ENCODE data around the gene CCDC87.
"Not testable (repeated sequence)": the region's sequence is repeated elsewhere in the genome, so short reads cannot be mapped to it uniquely, and the experiment has no call there.

CCDC87 gene

DNA sequence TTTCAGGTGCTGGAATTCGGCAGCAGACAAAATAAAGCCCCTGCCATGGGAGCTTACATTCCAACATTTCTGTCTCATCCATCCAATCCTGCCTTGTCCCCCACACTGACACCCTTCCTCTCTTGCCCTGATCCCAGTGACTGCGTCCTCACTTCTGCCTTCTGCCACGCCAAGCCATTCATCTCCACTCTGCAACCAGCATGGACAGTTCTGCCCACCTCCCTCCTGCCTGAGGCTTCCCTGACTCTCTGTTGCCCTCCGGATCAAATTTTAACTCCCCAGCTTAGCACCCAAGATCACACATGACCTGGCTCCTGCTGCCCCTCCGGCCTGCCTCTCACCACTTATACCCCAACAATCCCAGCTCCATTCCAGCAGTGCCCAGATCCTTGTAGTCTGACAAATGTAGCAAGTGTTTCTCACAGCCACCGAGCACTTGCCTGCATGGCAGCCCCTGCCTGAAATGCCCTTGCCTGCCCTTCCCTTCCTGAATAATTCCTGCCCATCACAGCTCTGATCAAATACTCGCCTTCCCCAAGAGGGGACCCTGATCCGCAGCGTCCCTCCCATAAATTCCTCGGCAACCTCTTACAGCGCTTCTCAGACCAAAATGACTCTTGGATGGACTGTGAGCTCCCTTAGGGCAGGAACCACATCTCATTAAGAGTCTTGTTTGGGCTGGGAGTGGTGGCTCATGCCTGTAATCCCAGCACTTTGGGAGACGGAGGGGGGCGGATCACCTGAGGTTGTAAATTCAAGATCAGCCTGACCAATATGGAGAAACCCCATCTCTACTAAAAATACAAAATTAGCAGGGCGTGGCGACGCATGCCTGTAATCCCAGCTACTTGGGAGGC lies 43.9 kb downstream of the CCDC87 start:
- no peak for DNase-seq

GRCh38 chr11:66548041-66548440 lies 44.8 kb downstream of the CCDC87 start:
- DNase-seq: no peak

GRCh38 chr11:66547662-66548009 lies 45.2 kb downstream of the CCDC87 start:
- DNase-seq: no peak

DNA sequence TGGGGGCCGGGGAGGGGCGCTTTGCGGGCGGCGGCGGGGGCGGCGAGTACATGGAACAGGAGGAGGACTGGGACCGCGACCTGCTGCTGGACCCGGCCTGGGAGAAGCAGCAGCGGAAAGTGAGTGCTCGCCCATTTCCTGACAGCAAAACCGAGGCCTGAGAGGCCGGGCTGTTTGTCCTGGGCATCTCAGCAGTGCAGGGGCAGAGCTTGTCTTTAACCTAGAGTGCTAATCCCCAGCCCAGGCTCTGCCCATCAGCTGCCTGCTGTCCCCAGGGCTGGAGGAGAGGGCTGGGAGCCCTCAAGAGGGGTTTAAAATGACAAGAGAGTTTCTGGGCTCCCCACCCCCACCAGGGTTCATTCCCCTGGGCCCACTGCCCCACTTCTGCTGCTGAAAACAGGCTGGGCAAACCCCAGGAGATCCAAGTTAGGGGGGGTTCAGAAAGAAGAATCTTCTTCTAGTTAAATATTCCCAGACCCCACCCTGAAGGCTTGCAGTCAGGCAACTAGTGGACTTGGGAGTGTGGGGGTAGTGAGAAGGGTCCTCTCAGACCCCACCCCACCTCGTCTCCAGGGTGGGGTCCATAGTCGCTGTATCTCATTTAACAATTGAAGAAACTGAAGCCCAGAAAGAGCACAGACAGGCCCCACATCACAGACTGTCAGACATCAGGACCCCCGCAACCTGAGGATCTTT lies 45.7 kb downstream of the CCDC87 start:
- no peak for DNase-seq

DNA sequence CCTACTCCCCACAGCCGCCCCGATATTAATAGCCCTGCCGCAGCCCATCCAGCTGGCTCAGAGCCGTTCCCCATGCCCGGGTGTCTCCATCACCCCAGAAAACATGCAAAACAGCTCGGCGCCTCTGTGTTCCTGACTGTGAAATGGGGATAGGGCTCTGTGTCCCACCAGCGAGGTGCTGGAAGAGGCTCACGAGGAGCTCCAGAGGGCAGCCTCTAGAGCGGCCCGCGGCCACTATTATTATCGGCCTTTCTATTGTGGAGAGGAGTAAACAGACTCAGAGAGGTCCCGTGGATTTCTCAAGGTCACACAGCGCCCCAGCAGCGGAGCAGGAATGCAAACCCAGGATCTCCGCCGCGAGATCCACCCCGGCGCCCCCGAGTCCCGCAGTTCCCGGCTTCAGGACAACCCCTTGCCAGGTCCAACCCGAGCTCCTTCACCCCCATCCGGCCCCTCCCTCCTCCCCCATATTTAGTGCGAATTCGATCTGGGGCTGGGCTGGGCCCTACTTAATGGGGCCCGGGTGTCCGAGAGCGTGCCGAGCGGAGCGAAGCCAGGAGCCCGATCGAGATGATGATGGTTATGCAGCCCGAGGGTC lies 46.4 kb downstream of the CCDC87 start, which contains the start of gene ACTN3:
Gene ACTN3, plus strand, starts transcription at position 536 of the 598 bp plus-strand sequence. Its CDS starts 35 bp downstream, at position 571.
- DNase-seq: no peak

- peak; percentile 93 for DNase-seq
Measured at GRCh38 chr11:66545701-66546367, 47.0 kb downstream of the CCDC87 start, which contains the start of gene ZDHHC24. Gene ZDHHC24 (minus strand): TSS chr11:66546048. CDS start chr11:66546003, 45 bp downstream.

DNA sequence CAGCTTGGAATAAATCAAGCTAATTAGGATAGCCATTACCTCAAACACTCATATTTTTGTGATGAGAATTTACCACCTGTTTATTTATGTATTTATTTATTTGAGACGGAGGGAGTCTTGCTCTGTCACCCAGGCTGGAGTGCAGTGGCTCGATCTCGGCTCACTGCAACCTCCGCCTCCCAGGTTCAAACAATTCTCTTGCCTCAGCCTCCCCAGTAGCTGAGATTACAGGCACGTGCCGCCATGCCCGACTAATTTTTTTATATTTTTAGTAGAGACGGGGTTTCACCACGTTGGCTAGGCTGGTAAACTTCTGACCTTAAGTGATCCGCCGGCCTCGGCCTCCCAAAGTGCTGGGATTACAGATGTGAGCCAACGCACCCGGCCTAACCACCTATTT lies 47.9 kb downstream of the CCDC87 start:
- DNase-seq: not testable (repeated sequence)

- DNase-seq: no peak
Measured at GRCh38 chr11:66543263-66544107, 49.4 kb downstream of the CCDC87 start.

- no peak for DNase-seq
Measured at GRCh38 chr11:66542362-66542761, 50.5 kb downstream of the CCDC87 start.

DNA sequence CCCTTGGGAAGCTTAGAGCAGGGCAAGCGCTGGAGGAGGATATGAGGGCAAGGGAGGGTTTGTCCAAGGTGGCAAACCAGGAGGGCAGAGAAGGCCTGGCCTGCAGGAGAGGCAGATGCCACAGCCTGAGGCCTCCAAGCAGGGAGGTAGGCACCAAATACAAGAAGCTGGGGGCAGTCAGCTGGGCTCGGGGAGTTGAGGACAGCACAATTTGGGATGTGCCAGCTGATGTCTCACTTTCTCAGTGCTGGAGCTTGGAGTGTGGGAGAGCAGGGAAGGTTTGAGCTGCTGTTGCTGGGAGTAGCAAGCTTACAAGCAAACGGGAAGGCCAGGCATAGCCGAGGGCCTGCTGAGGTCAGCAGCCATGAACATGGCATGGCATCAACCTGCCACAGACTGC lies 51.0 kb downstream of the CCDC87 start:
- no peak for DNase-seq

- not testable (repeated sequence) for DNase-seq
Measured at GRCh38 chr11:66540598-66540997, 52.3 kb downstream of the CCDC87 start.

All from NCI-H510A (cell line).